ENCODE results near the gene METTL4.

The METTL4 gene, protein sequence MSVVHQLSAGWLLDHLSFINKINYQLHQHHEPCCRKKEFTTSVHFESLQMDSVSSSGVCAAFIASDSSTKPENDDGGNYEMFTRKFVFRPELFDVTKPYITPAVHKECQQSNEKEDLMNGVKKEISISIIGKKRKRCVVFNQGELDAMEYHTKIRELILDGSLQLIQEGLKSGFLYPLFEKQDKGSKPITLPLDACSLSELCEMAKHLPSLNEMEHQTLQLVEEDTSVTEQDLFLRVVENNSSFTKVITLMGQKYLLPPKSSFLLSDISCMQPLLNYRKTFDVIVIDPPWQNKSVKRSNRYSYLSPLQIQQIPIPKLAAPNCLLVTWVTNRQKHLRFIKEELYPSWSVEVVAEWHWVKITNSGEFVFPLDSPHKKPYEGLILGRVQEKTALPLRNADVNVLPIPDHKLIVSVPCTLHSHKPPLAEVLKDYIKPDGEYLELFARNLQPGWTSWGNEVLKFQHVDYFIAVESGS

DNA sequence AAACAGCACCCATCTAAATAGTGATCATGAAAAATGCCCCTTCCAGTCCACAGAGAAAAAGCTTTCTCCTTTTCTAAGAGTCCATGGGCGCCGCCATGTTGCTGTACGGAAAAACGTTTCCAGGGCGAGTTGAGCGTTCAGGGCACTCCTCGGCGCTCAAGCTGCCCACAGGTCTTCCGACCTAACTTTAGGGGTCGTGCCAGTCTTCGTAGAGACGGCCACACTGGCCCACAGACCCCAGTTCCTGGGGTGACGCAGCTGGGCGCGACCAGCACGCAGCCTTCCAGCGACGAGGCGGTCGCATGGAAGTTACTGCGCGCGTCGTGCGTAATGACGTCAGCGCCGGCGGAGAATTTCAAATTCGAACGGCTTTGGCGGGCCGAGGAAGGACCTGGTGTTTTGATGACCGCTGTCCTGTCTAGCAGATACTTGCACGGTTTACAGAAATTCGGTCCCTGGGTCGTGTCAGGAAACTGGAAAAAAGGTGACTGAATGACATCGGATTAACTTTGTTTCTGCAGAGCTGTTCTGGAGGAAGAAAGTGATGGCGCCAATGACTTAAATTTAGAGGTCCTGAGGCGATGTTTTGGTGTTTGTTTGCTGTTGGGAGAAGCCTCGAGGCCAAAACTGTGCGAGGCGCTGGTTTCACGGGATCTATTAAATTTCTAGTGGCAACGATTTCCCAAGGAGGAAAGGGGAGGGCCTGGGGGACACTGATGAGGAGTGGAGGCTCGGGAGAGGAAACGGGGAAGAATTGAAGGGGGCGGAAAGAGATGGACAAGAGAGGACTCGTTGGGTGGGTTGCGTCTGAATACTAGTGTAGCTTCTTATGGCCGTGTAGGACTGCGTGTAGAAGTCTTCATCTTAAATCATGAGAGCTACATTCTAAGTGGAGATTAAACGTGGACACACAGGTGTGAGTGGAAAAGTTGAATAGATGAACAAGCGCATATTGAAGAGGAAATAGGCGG, at the start of gene METTL4, which contains the start of gene NDC80:
Gene METTL4, minus strand, starts transcription at position 306 of the 971 bp plus-strand sequence. CDS start 4,289 bp downstream, outside the sequence.
Gene NDC80, plus strand, starts transcription at position 358 of the 971 bp plus-strand sequence. CDS start 1,429 bp downstream, outside the sequence.
- DNase-seq = peak; percentile 53

DNA sequence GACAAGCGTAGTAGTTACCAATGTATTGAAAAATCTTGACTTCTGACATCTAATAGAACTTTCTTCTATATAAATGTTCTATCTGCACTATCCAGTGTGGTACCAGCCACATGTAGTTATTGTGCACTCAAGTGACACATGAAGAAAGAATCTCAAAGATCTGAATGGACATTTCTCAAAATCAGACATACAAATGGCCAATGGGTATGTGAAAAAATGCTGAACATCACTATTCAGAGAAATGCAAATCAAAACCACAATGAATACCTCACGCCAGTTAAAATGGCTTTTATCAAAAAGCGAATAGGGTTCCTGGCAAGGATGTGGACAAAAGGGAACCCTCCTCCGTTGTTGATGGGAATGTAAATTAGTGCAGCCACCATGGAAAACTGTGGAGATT, 46.7 kb upstream of the METTL4 start:
- DNase-seq = no peak

DNA sequence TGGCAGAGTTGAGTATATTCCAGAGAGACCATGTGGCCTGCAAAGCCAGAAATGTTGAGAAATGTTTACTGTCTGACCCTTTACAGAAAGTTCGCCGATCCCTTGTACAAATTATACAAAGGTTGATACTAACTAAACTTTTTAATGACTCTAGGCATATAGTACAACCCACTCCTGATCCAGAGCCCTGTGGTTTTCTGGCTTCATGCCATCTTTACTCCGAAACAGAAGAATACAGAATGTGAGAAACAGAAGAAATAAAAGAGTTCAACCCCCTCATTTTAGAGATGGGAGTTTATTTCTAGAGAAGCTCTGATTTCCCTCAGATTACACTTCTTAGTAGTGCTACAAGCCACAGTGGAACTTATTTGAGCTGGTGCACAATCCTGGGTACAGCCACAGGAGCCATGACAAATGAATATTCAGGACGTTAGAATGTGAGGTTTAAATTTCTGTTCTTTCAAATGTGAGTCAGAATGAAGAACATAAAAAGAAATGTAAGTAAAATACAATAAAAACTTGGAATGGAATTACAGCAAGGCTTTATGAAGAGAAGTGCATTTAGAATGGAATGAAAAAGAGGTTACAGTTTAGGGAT, 46.2 kb upstream of the METTL4 start:
- DNase-seq = no peak

DNA sequence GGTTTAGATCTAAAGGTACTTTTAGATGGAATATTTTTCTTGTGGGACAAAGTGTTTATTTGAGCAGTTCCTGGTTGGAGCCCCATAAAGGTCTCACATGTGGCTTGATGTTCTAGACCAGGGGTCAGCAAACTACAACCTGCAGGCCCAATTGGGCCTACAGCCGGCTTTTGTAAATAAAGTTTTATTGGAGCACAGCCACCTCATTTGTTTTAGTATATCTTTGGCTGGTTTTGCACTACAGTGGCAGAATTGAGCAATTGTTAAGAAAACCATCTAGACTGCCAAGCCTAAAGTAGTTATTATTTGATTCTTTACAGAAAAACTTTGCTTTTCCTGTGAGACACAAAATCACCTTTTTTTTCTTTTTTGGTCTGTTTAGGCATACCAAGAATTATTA, 41.7 kb upstream of the METTL4 start:
- DNase-seq = no peak

DNA sequence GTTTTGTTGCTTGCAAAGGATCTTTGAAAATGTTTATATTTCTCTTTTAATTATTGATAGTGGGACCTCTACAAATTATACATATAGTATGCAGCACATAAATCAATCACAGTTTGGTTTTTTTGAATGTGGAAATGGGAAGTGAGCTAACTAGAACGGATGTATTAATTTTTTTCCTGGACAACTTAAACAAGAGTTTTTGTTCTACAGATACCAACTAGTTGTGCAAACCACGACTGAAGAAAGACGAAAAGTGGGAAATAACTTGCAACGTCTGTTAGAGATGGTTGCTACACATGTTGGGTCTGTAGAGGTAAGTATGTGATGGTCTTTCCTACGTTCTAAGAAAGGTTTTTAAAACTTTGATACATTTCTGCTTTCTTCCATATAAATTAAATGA, 39.2 kb upstream of the METTL4 start:
- no peak for DNase-seq

DNA sequence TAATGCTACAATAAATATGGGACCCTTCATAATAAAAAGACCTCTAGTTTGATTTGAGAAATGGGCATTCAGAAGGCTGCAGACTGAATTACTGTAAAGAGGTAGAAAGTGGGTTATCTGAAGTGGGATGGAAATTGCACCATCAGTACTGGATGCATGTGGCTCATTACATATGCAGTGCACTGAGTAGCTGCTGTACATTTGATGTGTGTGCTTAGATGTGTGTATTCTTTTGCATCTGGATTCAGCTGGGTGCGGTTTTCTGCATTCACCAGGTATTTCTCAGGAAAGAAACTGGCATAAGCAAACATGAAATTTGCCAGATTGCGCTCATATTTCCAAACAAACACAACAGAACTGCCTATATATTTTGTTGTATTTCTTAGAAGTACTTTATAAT, 38.3 kb upstream of the METTL4 start:
- no peak for DNase-seq

DNA sequence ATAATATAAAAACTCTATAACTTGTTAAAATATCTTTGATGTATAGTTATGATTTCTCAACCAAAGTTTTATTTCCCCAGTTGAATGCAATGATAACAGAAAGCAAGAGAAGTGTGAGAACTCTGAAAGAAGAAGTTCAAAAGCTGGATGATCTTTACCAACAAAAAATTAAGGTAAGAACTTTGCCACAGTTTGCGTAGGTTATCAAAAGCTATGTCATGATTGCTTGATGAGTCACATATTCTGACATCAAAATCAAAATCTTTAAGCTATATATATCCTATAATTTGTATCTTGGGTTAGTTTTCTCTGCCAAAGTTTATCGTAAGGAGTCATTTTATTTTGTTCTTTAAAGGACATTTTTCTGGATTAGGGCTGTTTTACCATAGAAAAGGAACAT, 35.0 kb upstream of the METTL4 start:
- no peak for DNase-seq

DNA sequence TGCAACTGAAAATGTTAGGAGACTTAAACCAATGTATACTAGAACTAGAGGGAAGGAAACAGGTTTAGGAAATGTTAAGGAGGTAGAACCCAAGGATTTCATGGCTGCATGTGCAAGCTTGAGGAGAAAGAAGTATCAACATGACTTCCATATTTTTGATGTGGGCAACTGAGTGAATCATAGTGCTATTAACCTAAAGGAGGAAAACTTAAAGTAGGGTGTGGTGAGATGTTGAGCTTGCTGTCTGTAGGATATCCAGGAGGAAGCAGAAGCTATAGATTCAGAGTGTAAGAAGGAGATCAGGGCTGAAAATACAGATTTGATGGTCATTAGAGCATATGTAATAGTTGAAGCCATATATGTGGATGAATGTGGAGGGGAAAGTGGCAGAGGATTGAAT, 31.5 kb upstream of the METTL4 start:
- DNase-seq = no peak

DNA sequence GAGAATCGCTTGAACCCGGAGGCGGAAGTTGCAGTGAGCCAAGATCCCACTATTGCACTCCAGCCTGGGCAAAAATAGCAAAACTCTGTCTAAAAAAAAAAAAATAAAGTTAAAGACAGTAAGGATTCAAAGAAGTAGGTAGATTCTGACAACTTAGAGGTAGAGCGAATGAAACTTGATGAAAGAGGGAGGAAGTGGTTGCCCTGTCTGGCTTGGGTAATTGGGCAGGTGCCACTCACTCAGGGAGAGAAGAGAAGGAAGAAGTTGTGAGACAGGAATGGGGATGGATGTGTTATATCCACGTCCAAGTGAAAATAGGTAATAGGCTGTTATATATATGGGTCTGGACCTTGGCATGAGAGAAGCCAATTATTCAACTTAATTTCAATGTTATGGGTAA, 26.3 kb upstream of the METTL4 start:
- DNase-seq = no peak

DNA sequence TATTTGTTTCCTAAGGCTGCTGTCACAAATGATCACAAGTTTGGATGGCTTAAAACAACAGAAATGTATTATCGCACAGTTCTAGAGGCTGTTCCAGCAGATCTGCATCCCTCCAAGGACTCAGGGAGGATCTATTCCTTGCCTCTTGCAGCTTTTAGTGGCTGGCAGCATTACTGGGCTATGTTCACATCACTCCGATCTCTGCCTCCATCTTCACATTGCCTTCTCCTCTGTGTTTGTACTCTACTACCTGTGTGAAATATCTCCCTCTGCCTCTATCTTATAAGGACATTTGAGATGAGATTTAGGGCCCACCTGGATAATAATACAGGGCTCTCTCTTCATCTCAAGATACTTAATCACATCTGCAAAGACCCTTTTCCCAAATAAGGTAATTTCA, 19.0 kb upstream of the METTL4 start:
- no peak for DNase-seq

DNA sequence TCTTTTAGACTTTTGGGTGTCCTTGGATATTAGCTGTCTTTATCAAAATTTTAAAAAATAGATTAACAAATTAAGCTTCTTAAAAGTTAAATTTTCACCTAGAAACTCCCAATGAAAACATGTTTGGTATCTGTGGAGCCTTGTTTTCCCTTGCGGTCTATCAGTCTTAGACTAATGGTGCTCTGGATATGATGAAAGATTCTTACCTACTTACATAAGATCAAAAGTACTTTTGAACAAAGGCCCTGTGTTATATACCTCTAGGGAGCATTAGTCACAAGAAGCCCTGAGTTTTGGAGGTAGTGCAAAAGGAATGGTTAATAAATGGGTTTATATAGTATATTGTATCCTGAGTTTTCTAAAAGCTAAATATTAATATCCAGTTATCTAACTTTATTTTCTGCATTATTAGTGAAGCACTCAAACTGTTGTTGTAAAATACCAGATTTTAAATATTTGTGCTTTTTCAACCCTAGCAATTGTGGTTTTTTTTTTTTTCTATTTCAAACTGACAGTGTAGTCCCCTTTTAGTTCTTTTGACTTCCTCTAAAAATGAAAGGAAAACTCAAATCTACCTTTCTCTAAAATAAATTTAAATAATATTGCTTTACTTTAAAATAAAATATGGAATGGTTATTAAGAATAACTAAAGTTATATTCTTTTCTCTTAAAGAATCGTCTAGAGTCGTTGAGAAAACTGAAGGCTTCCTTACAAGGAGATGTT, 18.2 kb upstream of the METTL4 start:
- no peak for DNase-seq

DNA sequence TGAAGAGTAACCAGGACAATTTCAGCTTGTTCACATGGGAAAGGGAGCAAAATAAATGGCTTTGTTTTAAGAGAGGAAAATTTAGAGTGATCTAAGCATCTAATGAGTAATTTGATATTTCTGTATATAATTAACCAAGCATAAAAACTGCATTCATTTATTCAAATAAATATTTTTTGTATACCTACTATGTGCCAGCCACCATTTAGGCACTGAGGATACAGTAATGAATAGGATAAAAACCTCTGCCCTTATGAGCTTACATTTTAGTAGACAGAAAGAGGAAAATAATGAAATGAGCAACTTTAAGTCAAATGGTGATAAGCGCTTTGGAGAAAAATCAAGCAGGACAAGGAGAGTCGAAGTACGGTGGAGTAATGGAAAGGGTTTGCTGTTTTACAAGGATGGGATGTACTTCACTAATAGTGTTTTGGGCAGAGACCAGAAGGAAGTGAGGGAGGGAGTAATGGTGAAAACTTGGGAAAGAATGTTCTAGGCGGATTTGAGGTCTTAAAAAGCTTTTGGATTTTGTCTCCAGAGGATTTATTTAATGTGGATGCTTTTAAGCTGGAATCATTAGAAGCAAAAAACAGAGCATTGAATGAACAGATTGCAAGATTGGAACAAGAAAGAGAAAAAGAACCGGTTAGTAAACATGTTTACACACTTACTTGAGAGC, 17.5 kb upstream of the METTL4 start:
- DNase-seq = no peak

DNA sequence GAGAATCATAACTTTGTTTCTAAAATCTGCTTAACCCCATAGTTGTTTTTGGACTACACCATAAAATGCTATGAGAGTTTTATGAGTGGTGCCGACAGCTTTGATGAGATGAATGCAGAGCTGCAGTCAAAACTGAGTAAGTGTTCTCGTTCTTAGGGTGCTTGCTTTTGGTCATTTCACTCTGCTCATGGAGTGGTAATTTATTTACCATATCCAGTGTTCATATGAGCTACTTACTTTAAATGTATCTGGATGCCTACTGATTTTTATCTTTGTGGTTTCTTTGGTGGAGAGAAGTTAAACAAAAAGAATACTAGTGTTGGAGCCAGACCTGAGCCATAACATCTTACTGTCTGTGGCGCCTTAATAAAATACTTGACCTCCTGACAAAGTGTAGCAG, 16.5 kb upstream of the METTL4 start:
- DNase-seq = no peak

DNA sequence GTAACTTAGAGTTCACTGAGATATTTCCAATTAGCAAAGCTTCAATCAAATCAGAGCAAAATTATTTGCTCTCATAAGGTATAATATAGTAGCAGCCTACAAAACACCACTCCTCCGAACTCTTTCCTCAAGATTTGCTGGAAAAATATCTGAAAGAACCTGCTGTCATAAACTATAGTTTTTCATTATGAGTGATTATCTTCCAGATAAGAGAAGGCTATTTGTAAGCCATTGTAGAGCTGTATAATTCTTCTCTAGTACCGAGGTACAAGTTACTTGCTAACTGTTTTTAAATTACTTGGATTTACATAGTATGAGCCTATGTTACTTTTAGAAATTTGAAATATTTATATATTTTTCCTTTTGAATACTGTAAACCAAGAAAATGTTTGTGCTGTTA, 2.1 kb upstream of the METTL4 start:
- no peak for DNase-seq

DNA sequence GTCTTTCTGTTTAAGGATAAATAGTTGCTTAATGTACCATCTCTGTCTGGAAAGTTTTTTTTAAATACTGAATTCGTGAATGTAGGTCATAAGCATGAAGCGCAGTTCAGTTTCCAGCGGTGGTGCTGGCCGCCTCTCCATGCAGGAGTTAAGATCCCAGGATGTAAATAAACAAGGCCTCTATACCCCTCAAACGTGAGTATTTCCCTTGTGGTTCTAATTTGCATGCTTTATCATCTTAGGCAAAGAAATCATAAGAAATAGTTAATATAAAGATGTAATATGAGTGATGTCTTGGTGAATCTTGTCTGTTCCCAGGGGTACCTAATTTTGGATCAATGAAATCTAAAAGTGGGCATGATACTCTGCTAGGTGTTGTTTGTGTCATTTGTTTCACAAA, 1.6 kb upstream of the METTL4 start:
- no peak for DNase-seq

DNA sequence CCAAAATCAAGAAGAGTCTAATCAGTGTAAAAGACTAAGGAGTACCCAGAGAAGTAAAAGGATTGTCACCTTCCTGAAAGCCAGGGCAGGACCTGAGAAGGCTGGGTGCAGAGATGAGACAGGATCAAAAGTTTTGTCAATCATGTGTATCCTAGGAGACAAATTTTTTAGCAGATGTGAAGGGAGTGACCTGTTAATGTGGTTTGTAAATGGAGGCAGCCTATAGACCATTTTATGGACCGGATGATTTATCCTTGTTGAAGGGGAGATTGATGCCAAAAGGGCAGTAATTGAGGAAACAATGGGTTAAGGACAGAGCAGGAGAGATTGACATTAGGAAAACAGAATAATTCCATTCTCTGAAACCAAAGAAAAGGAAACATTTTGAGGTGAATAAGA, 865 bp upstream of the METTL4 start:
- DNase-seq = no peak

DNA sequence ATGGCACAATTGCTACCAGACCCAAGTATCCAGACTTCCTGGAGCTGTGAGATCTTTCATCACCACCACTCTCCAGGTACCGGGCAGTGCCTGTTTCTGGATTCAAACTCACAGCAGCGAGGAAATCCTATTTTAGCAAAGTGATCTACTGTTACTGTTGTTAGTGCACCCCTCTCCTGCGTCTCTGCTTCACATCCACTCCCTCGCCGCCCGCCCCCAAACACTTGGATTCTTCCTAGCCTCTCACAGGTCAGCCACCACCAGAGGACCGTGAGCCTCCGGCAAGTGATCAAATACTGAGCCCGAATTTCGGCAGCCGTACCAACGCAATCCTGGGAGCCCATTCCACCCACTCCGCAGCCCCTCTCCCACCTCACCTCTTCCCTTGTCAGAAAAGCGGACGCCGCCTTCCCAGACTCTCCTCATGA, 519 bp downstream of the METTL4 start:
- no peak for DNase-seq

DNA sequence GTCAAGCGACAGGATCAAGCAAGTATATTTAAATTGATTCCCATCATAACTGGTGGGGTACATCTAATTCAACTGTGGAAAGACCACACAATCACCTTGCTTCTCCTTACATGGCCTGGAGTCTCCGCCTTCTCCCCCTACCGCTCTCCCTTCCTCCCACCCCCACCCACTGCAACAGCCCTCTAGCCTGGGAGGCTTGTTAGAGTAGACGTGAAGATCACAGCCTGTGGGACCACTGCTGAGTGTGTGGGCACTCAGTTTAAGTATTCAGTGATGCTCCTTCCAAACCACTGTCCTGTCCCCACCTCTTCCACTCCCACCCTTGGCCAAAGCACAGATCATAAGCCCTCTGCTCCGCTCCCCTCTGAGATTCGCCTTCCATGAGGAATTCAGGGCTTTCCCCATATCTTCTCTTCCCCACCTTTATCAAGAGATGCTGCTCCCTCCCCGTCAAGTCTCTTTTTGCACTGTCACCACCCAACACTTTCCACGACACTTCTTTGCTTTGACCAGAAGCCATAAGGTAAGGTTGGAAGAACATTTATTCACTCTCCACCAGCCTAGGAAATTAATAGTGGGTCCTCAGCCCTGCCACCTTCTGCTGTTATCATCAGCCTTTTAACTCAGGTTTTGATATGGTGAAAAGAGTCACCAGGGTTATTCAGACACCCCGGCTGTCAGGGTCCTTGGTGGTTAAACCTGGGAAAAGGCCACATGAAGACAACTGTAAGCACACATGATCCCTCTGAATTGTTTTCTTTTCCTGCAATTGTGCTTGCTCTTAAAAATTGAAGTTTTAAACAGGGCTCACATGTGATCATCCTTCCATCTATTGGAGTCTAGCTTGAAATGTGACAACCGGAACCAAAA, 1.7 kb downstream of the METTL4 start:
- DNase-seq = no peak

DNA sequence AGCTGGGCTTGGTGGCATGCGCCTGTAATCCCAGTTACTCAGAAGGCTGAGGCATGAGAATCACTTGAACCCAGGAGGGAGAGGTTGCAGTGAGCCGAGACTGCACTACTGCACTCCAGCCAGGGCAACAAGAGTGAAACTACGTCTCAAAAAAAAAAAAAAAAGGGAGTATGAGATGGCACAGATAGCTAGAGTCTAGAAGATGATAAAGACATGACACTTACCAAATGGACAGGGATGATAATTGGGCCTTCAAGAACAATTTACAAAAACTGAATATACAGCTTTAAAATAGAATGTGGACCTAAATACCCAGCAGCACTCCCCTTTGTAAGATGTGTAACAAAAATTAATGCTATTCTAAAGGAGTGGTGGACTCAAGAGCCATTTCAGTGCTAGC, 2.7 kb downstream of the METTL4 start:
- DNase-seq = no peak

DNA sequence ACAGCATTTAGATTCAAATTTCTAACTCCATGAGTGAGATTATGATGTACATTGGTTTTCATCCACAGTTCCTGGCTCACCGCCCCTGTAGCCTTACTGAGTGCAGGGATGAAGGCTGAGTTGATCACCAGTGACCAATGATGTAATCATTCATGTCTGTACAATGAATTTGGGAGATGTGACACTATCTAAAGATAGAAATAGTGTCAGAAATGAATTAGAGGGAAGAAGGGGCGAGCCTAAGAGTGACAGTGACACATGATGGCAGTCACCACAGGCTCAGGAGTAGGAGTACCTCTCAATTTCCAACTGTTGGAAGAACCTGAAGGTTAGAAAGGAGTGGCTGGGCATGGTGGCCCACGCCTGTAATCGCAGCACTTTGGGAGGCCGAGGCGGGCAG, 3.2 kb downstream of the METTL4 start:
- DNase-seq = no peak

DNA sequence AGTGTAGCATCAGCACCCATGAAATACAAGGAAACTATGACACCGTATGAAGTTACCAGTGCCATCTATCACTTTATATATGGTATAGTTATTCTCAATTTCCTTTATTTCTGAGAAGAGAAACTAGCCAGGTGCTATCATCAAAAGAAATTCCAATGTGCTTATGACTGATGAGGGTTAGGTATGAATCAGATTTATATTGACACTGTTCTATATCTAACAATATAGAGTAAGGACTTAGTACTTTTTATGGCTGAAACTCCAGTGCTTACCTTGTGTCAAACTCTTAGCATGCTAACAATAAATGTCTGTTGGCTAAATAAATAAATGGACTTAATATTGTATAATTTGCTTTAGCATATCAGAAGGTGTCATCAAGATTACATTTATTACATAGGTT, 6.9 kb downstream of the METTL4 start:
- no peak for DNase-seq
